ENCODE results near the gene TFPT. TPM values are rescaled to one million over a fixed set of nuclear protein-coding genes. Genes with fewer than 3 reads are reported as not detected.

Gene TFPT
- total RNA-seq, 4 donors from 2014 or later: 7.5 to 18.1 (median 17.5) TPM

DNA sequence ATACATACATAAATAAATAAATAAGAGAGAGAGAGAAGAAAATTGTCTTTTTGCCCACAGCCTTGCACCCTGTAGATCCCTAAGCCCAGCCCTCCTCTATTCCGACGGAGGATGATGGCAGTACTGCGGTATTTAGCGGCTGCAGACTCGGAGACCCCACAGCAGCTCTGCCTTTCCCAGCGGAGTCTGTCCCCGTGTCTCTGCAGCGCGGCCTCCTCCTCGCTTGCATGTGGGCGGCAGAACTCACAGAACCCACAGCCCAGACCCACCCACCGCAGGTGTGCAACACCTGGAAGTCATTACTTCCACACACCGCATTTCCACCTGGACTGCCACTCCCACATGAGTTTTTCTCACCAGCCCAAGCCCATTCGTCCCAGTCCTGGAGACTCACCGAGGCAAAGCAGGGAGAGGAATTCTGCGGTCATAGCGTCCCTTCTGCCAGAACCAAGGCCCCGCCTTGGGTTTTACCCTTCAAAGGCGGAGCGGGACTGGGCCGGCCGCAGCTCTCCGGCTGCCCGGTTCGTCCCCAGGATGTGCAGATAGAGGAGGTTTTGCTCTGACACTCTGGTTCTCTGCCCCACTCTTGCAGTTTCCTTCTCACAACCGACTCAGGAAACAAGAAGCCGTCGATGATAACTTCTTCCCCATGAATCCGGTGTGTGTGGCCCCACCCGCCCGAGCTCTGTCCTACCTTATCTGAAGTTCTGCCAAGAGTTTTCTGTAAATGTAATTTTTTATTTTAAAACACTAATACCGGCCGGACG, 51.9 kb downstream of the TFPT start, which contains the start of gene VSTM1:
VSTM1 (minus strand) TSS at position 548 of the 767 bp plus-strand sequence; CDS start at position 428, 120 bp downstream.
- Histone ChIP-seq H3K9me3 (no peaks in the 10 kb centered on the region), H3K4me1 (no peaks in the 10 kb centered on the region), H3K27ac (no peak within 1 kb of the TSS), H3K27me3 (no peaks in the 10 kb centered on the region), H3K36me3 (no peaks in the 10 kb centered on the region), H3K4me3 (no peak within 1 kb of the TSS)
- DNase-seq: no peak
- intact Hi-C loops (cut with DNase I; ENCODE audit: low total_unique reads): no loop called here
- no peak for TF ChIP-seq POLR2A (IDR thresholded peaks at IDR 0.05)
- TF ChIP-seq, protein P1, sequence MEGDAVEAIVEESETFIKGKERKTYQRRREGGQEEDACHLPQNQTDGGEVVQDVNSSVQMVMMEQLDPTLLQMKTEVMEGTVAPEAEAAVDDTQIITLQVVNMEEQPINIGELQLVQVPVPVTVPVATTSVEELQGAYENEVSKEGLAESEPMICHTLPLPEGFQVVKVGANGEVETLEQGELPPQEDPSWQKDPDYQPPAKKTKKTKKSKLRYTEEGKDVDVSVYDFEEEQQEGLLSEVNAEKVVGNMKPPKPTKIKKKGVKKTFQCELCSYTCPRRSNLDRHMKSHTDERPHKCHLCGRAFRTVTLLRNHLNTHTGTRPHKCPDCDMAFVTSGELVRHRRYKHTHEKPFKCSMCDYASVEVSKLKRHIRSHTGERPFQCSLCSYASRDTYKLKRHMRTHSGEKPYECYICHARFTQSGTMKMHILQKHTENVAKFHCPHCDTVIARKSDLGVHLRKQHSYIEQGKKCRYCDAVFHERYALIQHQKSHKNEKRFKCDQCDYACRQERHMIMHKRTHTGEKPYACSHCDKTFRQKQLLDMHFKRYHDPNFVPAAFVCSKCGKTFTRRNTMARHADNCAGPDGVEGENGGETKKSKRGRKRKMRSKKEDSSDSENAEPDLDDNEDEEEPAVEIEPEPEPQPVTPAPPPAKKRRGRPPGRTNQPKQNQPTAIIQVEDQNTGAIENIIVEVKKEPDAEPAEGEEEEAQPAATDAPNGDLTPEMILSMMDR (IDR thresholded peaks at IDR 0.05 in 4 of 5, conservative IDR thresholded peaks at IDR 0.05 in 1 of 5): no peak
- no peak for ATAC-seq
- in situ Hi-C loops (cut with MboI; ENCODE audit: low sequenced_read_pairs in 4 of 4): no loop called here

DNA sequence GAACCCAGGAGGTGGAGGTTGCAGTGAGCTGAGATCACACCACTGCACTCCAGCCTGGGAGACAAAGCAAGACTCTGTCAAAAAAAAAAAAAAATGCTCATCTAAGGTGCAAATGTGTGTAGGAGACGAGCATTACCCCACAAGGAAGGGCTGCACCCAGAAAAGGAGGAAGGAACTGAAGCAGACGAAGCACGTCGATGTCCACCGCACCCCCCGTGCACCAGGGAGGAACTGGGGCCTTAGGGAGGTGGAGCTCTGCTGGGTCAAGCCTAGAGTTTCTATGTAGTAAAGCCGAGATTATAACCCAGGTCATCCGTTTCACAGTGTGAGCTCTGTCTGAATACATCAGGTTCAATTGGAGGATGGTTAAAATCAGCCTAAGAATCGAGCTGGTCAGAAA, 52.8 kb downstream of the TFPT start:
- H3K27ac ChIP-seq: no peak overlapping the region
- in situ Hi-C loops (cut with MboI; ENCODE audit: low sequenced_read_pairs in 4 of 4): no loop called here
- no peak for ATAC-seq
- DNase-seq: no peak
- no peak overlapping the region for H3K4me3 ChIP-seq
- no peaks in the 10 kb centered on the region for H3K9me3 ChIP-seq
- no peaks in the 10 kb centered on the region for H3K4me1 ChIP-seq
- no peaks in the 10 kb centered on the region for H3K27me3 ChIP-seq
- no peaks in the 10 kb centered on the region for H3K36me3 ChIP-seq
- TF ChIP-seq, protein P1 (IDR thresholded peaks at IDR 0.05 in 4 of 5, conservative IDR thresholded peaks at IDR 0.05 in 1 of 5): no peak
- no peak for TF ChIP-seq POLR2A (IDR thresholded peaks at IDR 0.05)
- intact Hi-C loops (cut with DNase I; ENCODE audit: low total_unique reads): no loop called here

Other genes starting within 250 kb of the TFPT start
- gene MYADM, start 247.8 kb downstream of the TFPT start, total RNA-seq: 10 to 100 TPM in 2 of 4 donors, 1 to 10 TPM in 2; 4.5 to 12.6 (median 8.8) TPM
- gene PRKCG, start 233.5 kb downstream of the TFPT start, total RNA-seq: not detected
- not detected for gene CACNG7, start 206.4 kb downstream of the TFPT start, total RNA-seq
- under 1 TPM; 0.02 to 0.10 (median 0.05) TPM for gene CACNG8, start 152.7 kb downstream of the TFPT start, total RNA-seq
- gene CACNG6, start 124.0 kb downstream of the TFPT start, total RNA-seq: 10 to 100 TPM; 25.2 to 50.3 (median 31.0) TPM
- not detected for gene VSTM1, start 51.8 kb downstream of the TFPT start, total RNA-seq
- gene TARM1, start 34.3 kb downstream of the TFPT start, total RNA-seq: not detected
- gene OSCAR, start 14.9 kb downstream of the TFPT start, total RNA-seq: 1 to 10 TPM in 1 of 4 donors, under 1 TPM in 2, not detected in 1; 0.29 to 3.0 (median 0.69) TPM
- gene NDUFA3, start 12.8 kb downstream of the TFPT start, total RNA-seq: 10 to 100 TPM; 29.5 to 84.9 (median 60.6) TPM
- 10 to 100 TPM; 26.6 to 39.4 (median 37.2) TPM for gene PRPF31, start 97 bp upstream of the TFPT start, total RNA-seq
- 10 to 100 TPM in 2 of 4 donors, 1 to 10 TPM in 2; 5.1 to 14.0 (median 10.2) TPM for gene CNOT3, start 22.1 kb upstream of the TFPT start, total RNA-seq
- gene LENG1, start 44.1 kb upstream of the TFPT start, total RNA-seq: 10 to 100 TPM in 3 of 4 donors, 1 to 10 TPM in 1; 6.5 to 14.2 (median 11.9) TPM
- 1 to 10 TPM in 1 of 4 donors, under 1 TPM in 1, not detected in 2; 0.87 to 1.6 TPM for gene TMC4, start 57.5 kb upstream of the TFPT start, total RNA-seq
- 10 to 100 TPM; 11.6 to 36.4 (median 19.3) TPM for gene MBOAT7, start 73.9 kb upstream of the TFPT start, total RNA-seq
- 10 to 100 TPM; 40.9 to 48.9 (median 43.9) TPM for gene TSEN34, start 75.7 kb upstream of the TFPT start, total RNA-seq
- 1,000 to 10,000 TPM; 1,002 to 1,381 (median 1,253) TPM for gene RPS9, start 85.2 kb upstream of the TFPT start, total RNA-seq
- gene LILRB3, start 107.3 kb upstream of the TFPT start, total RNA-seq: 1 to 10 TPM in 2 of 4 donors, under 1 TPM in 1, not detected in 1; 0.51 to 7.1 (median 3.6) TPM
- 1 to 10 TPM in 1 of 4 donors, under 1 TPM in 2, not detected in 1; 0.19 to 1.1 (median 0.52) TPM for gene LILRA6, start 127.1 kb upstream of the TFPT start, total RNA-seq
- gene LILRB5, start 141.6 kb upstream of the TFPT start, total RNA-seq: 1 to 10 TPM in 3 of 4 donors, under 1 TPM in 1; 0.70 to 5.9 (median 3.3) TPM
- gene LILRB2, start 165.5 kb upstream of the TFPT start, total RNA-seq: 1 to 10 TPM in 3 of 4 donors, under 1 TPM in 1; 0.61 to 1.3 (median 1.2) TPM
- gene LILRA5, start 197.5 kb upstream of the TFPT start, total RNA-seq: 1 to 10 TPM in 2 of 4 donors, under 1 TPM in 1, not detected in 1; 0.98 to 2.4 (median 1.1) TPM
- gene LILRA4, start 223.5 kb upstream of the TFPT start, total RNA-seq: not detected
- 1 to 10 TPM in 3 of 4 donors, under 1 TPM in 1; 0.12 to 3.5 (median 2.9) TPM for gene LAIR1, start 249.3 kb upstream of the TFPT start, total RNA-seq

Measured in gastrocnemius medialis (tissue), 4 donors.